ENCODE data around the gene THSD4. TPM values are rescaled to one million over a fixed set of nuclear protein-coding genes. Genes with fewer than 3 reads are reported as not detected.

The THSD4 gene
- total RNA-seq, 1 experiment from 2014 or later: 36.3 TPM

DNA sequence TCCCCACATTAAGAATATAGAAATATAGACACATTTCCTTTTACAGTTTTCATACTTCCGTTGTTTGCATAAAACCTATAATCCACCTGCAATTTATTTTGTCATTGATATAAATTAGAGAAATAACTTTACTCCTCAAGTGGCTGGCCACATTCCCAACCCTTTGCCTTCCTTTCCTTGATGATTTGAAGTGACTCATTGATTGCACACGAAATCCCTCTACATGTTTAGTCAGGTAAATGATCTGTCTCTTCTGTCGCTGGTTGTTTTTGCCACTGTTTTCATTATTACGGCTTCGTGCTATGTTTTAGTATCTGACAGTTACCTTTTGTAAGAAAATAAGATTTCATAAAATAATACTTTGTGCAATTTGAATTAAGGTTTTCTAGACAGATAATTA, 422.9 kb downstream of the THSD4 start:
- no peak overlapping the region for H3K4me3 Mint-ChIP-seq (ENCODE audit: unreplicated experiment)
- TF ChIP-seq, protein P1, sequence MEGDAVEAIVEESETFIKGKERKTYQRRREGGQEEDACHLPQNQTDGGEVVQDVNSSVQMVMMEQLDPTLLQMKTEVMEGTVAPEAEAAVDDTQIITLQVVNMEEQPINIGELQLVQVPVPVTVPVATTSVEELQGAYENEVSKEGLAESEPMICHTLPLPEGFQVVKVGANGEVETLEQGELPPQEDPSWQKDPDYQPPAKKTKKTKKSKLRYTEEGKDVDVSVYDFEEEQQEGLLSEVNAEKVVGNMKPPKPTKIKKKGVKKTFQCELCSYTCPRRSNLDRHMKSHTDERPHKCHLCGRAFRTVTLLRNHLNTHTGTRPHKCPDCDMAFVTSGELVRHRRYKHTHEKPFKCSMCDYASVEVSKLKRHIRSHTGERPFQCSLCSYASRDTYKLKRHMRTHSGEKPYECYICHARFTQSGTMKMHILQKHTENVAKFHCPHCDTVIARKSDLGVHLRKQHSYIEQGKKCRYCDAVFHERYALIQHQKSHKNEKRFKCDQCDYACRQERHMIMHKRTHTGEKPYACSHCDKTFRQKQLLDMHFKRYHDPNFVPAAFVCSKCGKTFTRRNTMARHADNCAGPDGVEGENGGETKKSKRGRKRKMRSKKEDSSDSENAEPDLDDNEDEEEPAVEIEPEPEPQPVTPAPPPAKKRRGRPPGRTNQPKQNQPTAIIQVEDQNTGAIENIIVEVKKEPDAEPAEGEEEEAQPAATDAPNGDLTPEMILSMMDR (IDR thresholded peaks at IDR 0.05; ENCODE audit: unreplicated experiment): no peak
- peak overlapping the region; percentile 12 for H3K27ac Mint-ChIP-seq (ENCODE audit: low read depth, unreplicated experiment)
- H3K4me1 Mint-ChIP-seq (ENCODE audit: insufficient read depth, unreplicated experiment): peaks cover 7% of the 10 kb centered on the region
- BruUV-seq (replicated peaks): no TSS peak
- H3K9me3 Mint-ChIP-seq (ENCODE audit: unreplicated experiment): no peaks in the 10 kb centered on the region
- POLR2A ChIA-PET: interaction anchor here (1.3 kb wide), 1 partner anchor 22 kb away, joined by 4 read pairs; no protein-coding TSS in a partner anchor
- DNase-seq (ENCODE audit: unreplicated experiment): peak; percentile 79
- no peaks in the 10 kb centered on the region for H3K27me3 Mint-ChIP-seq (ENCODE audit: insufficient read depth, unreplicated experiment)
- H3K36me3 Mint-ChIP-seq (ENCODE audit: insufficient read depth, unreplicated experiment): no peaks in the 10 kb centered on the region
- intact Hi-C loops (cut with micrococcal nuclease): no loop called here
- CTCF ChIA-PET: interaction anchor here (0.9 kb wide), 1 partner anchor 192 kb away, joined by 3 read pairs; no protein-coding TSS in a partner anchor

DNA sequence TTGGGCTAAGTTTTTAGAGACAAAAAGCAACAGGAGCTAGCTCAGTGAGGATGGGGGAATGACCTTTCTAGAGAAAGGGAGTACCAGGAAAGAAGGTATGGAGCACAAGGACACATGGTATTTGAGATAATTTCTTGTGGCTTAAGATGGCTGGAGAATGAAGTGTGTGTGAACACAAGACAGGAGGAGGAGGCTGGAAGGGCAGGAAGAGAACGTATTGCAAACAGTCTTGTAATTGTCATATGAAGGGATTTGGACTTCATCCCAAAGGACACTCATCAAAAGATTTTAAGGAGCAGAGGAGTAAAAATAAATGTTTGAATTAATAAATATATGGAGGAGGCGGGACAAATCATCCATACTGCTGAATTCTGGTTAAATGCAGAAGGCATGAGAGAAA, 426.5 kb downstream of the THSD4 start:
- no TSS peak for BruUV-seq (replicated peaks)
- Mint-ChIP-seq H3K4me1 (ENCODE audit: insufficient read depth, unreplicated experiment) (peaks cover 7% of the 10 kb centered on the region), H3K36me3 (ENCODE audit: insufficient read depth, unreplicated experiment) (peaks cover 2% of the 10 kb centered on the region), H3K9me3 (ENCODE audit: unreplicated experiment) (no peaks in the 10 kb centered on the region), H3K27me3 (ENCODE audit: insufficient read depth, unreplicated experiment) (no peaks in the 10 kb centered on the region), H3K27ac (ENCODE audit: low read depth, unreplicated experiment) (no peak overlapping the region), H3K4me3 (ENCODE audit: unreplicated experiment) (no peak overlapping the region)
- no peak for DNase-seq (ENCODE audit: unreplicated experiment)
- ChIA-PET POLR2A (no interaction called here), CTCF (no interaction called here)
- intact Hi-C loops (cut with micrococcal nuclease): no loop called here
- TF ChIP-seq, protein P1 (IDR thresholded peaks at IDR 0.05; ENCODE audit: unreplicated experiment): no peak

DNA sequence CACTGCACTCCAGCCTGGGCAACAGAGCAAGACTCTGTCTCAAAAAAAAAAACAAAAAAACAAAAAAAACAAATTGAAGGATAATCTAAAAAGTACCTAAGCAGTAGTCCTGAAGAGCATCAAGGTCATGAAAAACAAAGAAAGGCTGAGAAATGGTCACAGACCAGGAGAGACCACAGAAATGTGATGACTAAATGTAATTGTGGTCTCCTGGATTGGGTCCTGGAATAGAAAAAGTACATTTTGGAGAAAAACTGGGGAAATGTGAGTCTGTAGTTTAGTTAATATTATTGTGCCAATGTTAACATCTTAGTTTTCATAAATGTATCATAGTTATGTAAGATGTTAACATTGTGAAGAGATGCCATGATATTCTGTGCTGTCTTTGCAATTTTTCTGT, 427.6 kb downstream of the THSD4 start:
- H3K9me3 Mint-ChIP-seq (ENCODE audit: unreplicated experiment): no peaks in the 10 kb centered on the region
- BruUV-seq (replicated peaks): no TSS peak
- CTCF ChIA-PET: no interaction called here

DNA sequence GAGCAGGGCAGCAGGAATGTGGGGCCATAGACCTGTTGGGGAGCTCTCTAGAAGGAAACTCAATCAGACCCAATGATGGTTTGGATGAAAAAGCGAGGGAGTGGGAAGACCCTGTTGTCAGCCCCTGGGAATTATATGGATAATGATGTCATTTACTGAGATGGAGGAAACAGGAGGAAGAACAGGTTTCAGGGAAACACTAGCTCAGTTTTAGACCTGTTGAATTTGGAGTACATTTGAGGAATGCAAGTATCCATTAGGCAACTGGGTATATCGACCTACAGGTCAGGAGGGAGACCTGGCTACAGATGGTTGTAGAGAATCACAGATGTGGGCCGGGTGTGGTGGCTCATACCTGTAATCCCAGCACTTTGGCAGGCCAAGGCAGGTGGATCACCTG, 428.1 kb downstream of the THSD4 start:
- Mint-ChIP-seq H3K4me3 (ENCODE audit: unreplicated experiment) (no peak overlapping the region), H3K36me3 (ENCODE audit: insufficient read depth, unreplicated experiment) (peaks cover 6% of the 10 kb centered on the region), H3K27ac (ENCODE audit: low read depth, unreplicated experiment) (no peak overlapping the region), H3K9me3 (ENCODE audit: unreplicated experiment) (no peaks in the 10 kb centered on the region), H3K4me1 (ENCODE audit: insufficient read depth, unreplicated experiment) (peaks cover under 1% of the 10 kb centered on the region), H3K27me3 (ENCODE audit: insufficient read depth, unreplicated experiment) (no peaks in the 10 kb centered on the region)
- POLR2A ChIA-PET: interaction anchor here (1.1 kb wide), 1 partner anchor 95 kb away, joined by 3 read pairs; no protein-coding TSS in a partner anchor
- TF ChIP-seq, protein P1 (IDR thresholded peaks at IDR 0.05; ENCODE audit: unreplicated experiment): no peak
- no TSS peak for BruUV-seq (replicated peaks)
- CTCF ChIA-PET: interaction anchor here (0.7 to 1.1 kb wide), 2 partner anchors 257 to 315 kb away, joined by 3 read pairs; no protein-coding TSS in a partner anchor
- intact Hi-C loops (cut with micrococcal nuclease): no loop called here
- DNase-seq (ENCODE audit: unreplicated experiment): no peak

More for the DNA sequence above, 427.6 kb downstream of the THSD4 start:
- Mint-ChIP-seq H3K27ac (ENCODE audit: low read depth, unreplicated experiment) (no peak overlapping the region), H3K4me1 (ENCODE audit: insufficient read depth, unreplicated experiment) (peaks cover 7% of the 10 kb centered on the region), H3K36me3 (ENCODE audit: insufficient read depth, unreplicated experiment) (peaks cover 6% of the 10 kb centered on the region), H3K4me3 (ENCODE audit: unreplicated experiment) (no peak overlapping the region), H3K27me3 (ENCODE audit: insufficient read depth, unreplicated experiment) (no peaks in the 10 kb centered on the region)
- TF ChIP-seq, protein P1 (IDR thresholded peaks at IDR 0.05; ENCODE audit: unreplicated experiment): no peak
- intact Hi-C loops (cut with micrococcal nuclease): no loop called here
- POLR2A ChIA-PET: no interaction called here
- no peak for DNase-seq (ENCODE audit: unreplicated experiment)

Measured in MCF 10A (cell line).